ENCODE data around the gene ZNF385D.

DNA sequence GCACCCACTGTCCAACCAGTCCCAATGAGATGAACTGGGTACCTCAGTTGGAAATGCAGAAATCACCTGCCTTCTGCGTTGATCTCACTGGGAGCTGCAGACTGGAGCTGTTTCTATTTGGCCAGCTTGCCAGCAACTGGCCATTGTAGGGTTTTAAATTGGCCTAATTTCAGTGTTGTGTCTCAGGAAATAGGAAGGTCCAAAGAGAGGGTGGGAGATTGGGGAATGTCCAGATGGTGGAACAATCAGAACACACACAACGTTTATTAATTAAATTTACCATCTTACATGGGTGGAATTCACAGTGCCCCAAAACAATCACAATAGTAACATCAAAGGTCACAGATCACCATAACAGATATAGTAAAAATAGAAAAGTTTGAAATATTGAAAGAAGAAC lies 189.5 kb downstream of the ZNF385D start:
- no peak for TF ChIP-seq POLR2A (IDR thresholded peaks at IDR 0.05)
- TF ChIP-seq, protein P1, sequence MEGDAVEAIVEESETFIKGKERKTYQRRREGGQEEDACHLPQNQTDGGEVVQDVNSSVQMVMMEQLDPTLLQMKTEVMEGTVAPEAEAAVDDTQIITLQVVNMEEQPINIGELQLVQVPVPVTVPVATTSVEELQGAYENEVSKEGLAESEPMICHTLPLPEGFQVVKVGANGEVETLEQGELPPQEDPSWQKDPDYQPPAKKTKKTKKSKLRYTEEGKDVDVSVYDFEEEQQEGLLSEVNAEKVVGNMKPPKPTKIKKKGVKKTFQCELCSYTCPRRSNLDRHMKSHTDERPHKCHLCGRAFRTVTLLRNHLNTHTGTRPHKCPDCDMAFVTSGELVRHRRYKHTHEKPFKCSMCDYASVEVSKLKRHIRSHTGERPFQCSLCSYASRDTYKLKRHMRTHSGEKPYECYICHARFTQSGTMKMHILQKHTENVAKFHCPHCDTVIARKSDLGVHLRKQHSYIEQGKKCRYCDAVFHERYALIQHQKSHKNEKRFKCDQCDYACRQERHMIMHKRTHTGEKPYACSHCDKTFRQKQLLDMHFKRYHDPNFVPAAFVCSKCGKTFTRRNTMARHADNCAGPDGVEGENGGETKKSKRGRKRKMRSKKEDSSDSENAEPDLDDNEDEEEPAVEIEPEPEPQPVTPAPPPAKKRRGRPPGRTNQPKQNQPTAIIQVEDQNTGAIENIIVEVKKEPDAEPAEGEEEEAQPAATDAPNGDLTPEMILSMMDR (IDR thresholded peaks at IDR 0.05): no peak

All from thyroid gland (tissue), 4 donors.